Activated effector memory CD4-positive, alpha-beta T cell treated with Interleukin-2 at 50 U/mL for 16 hours (primary cell): ENCODE data around the gene DGKA.
"Not testable (repeated sequence)": the region's sequence is repeated elsewhere in the genome, so short reads cannot be mapped to it uniquely, and the experiment has no call there.

Source experiments
- DNase-seq: peaks from one replicate; pipeline ENCODE4 v3.0.0-alpha.2; 2020

The DGKA gene

GRCh38 chr12:55999999-56000540, 69.1 kb downstream of the DGKA start:
- not testable (repeated sequence) for DNase-seq

- no peak for DNase-seq
Measured at GRCh38 chr12:56001487-56002100, 70.6 kb downstream of the DGKA start.

GRCh38 chr12:56003376-56003775, 72.4 kb downstream of the DGKA start:
- not testable (repeated sequence) for DNase-seq
